C4-2B (cell line): ENCODE data around the gene RAB11FIP4.

Experiments used
- ZFX ChIP-seq: fragments of 450-650 bp; IDR thresholded peaks from 2 replicates; pipeline ENCODE4 v1.6.1; 2017
- TF ChIP-seq, protein P1 (sequence below): fragments of 450-650 bp; conservative IDR thresholded peaks from 2 replicates; pipeline ENCODE4 v1.5.1; 2017; ENCODE audit warnings: mild to moderate bottlenecking

DNA sequence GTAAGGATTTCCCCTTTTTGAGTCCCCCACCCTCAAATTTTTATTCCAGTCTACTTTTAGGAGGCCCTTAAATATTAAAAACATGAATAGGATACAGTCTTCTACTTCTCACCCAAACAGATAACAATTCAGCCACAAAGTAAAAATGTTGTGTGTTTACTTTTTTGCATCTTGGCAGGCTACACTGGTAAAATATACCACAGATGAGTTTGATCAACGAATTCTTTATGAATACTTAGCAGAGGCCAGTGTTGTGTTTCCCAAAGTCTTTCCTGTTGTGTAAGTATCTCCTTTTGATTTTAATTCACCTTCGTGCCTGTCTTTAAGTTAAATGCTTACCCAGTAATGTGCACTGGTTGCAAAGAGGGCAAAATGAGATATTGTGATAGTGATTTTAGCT is 34.4 kb upstream of the RAB11FIP4 start:
- TF ChIP-seq, protein P1, sequence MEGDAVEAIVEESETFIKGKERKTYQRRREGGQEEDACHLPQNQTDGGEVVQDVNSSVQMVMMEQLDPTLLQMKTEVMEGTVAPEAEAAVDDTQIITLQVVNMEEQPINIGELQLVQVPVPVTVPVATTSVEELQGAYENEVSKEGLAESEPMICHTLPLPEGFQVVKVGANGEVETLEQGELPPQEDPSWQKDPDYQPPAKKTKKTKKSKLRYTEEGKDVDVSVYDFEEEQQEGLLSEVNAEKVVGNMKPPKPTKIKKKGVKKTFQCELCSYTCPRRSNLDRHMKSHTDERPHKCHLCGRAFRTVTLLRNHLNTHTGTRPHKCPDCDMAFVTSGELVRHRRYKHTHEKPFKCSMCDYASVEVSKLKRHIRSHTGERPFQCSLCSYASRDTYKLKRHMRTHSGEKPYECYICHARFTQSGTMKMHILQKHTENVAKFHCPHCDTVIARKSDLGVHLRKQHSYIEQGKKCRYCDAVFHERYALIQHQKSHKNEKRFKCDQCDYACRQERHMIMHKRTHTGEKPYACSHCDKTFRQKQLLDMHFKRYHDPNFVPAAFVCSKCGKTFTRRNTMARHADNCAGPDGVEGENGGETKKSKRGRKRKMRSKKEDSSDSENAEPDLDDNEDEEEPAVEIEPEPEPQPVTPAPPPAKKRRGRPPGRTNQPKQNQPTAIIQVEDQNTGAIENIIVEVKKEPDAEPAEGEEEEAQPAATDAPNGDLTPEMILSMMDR, result no peak
- TF ChIP-seq ZFX, result no peak
